Breast epithelium (tissue), 4 donors: ENCODE data around the gene DNAL1. TPM values are rescaled to one million over a fixed set of nuclear protein-coding genes. Genes with fewer than 3 reads are reported as not detected.
A peak's percentile ranks its signal among the peaks of the same experiment; 100 is the strongest.
"Not testable (repeated sequence)": the region's sequence is repeated elsewhere in the genome, so short reads cannot be mapped to it uniquely, and the experiment has no call there.

ENCODE experiments used
- DNase-seq, 2 donors: peaks; one replicate each; pipeline ENCODE4 v3.0.0-alpha.2; 2019; ENCODE audit warnings: low spot score in 2 of 2
- H3K27ac ChIP-seq, 2 donors: fragments of 200-600 bp; sonication (generic) in 1 of 2; one replicate each; pipeline ENCODE4 v1.5.1; 2016 to 2019; ENCODE audit warnings: mild to moderate bottlenecking in 1 of 2
- H3K27me3 ChIP-seq, 2 donors: fragments of 200-600 bp; sonication (generic) in 1 of 2; one replicate each; pipeline versions ENCODE4 v1.5.1 to v1.6.0; 2017 to 2019; ENCODE audit warnings: control low read depth in 1 of 2, mild to moderate bottlenecking in 1 of 2
- H3K36me3 ChIP-seq: fragments of 200-600 bp; one replicate; pipeline ENCODE4 v1.5.1; 2019
- H3K4me1 ChIP-seq, 2 donors: fragments of 200-600 bp; sonication (generic); one replicate each; pipeline ENCODE4 v1.5.1; 2016 to 2019; ENCODE audit warnings: control low read depth in 1 of 2
- H3K4me3 ChIP-seq, 3 donors: fragments of 200-600 bp; sonication (generic); 1 replicate in 2 of 3; 2 replicates in 1 of 3; pipeline ENCODE4 v1.5.1; 2016 to 2019; ENCODE audit warnings: mild to moderate bottlenecking in 3 of 3, moderate library complexity in 2 of 3
- H3K9me3 ChIP-seq, 2 donors: fragments of 200-600 bp; sonication (generic) in 1 of 2; one replicate each; pipeline ENCODE4 v1.5.1; 2016 to 2019; ENCODE audit warnings: control low read depth in 1 of 2
- CTCF ChIP-seq, 3 donors: fragments of 450-650 bp; IDR thresholded peaks; one replicate each; pipeline ENCODE4 v1.5.1; 2016 to 2017; ENCODE audit warnings: antibody characterized with exemption in 3 of 3, mild to moderate bottlenecking in 3 of 3, moderate library complexity in 3 of 3
- POLR2A ChIP-seq: fragments of 450-650 bp; IDR thresholded peaks from one replicate; pipeline ENCODE4 v1.6.1; 2016; ENCODE audit warnings: antibody characterized with exemption, mild to moderate bottlenecking, moderate library complexity
- POLR2AphosphoS5 ChIP-seq, 3 donors: sonication (generic); formaldehyde crosslinking; IDR thresholded peaks; one replicate each; pipeline ENCODE4 v1.6.1; 2017; ENCODE audit warnings: antibody characterized with exemption in 3 of 3
- intact Hi-C: fragments of 100-400 bp; cut with DNase I; formaldehyde crosslinking; loops from one replicate; pipeline ENCODE4 v1.15.1; 2023; ENCODE audit warnings: low total_unique reads
- total RNA-seq, 3 donors: library from RNA; depleted of rRNA; stranded (reverse); fragments of >200 nt; gene quantifications; one replicate each; pipeline ENCODE4 v1.1.0, GENCODE V29; 2016

DNAL1 gene
- total RNA-seq, 3 donors from 2014 or later, result 6.1 to 12.8 (median 10.5) TPM

GRCh38 chr14:73700325-73700724 lies 55.5 kb downstream of the DNAL1 start:
- Histone ChIP-seq H3K9me3 (no peaks in the 10 kb centered on the region), H3K4me1 (no peaks in the 10 kb centered on the region), H3K4me3 (no peak overlapping the region), H3K27me3 (no peaks in the 10 kb centered on the region), H3K36me3 (no peaks in the 10 kb centered on the region), H3K27ac (no peak overlapping the region)
- no peak for DNase-seq
- intact Hi-C loops, result no loop called here
- no peak for TF ChIP-seq POLR2A
- TF ChIP-seq POLR2AphosphoS5 (IDR thresholded peaks at IDR 0.05), result no peak
- no peak for TF ChIP-seq CTCF (IDR thresholded peaks at IDR 0.05)

GRCh38 chr14:73708076-73708475 lies 63.3 kb downstream of the DNAL1 start:
- H3K27ac ChIP-seq, intact Hi-C loops, H3K9me3 ChIP-seq, H3K27me3 ChIP-seq, H3K4me3 ChIP-seq, DNase-seq, H3K36me3 ChIP-seq: not testable (repeated sequence)
- peaks cover 0 to 12% of the 10 kb centered on the region in 2 donors for H3K4me1 ChIP-seq

GRCh38 chr14:73709904-73710469 lies 65.2 kb downstream of the DNAL1 start:
- peaks cover 0 to 12% of the 10 kb centered on the region in 2 donors for H3K4me1 ChIP-seq
- no peak overlapping the region for H3K4me3 ChIP-seq
- intact Hi-C loops, result no loop called here
- no peaks in the 10 kb centered on the region for H3K9me3 ChIP-seq
- DNase-seq, result no peak
- H3K27me3 ChIP-seq, result no peaks in the 10 kb centered on the region
- no peak for TF ChIP-seq POLR2AphosphoS5 (IDR thresholded peaks at IDR 0.05)
- no peak for TF ChIP-seq CTCF (IDR thresholded peaks at IDR 0.05)
- no peak for TF ChIP-seq POLR2A
- no peak overlapping the region for H3K27ac ChIP-seq
- no peaks in the 10 kb centered on the region for H3K36me3 ChIP-seq

GRCh38 chr14:73710737-73711136 lies 66.0 kb downstream of the DNAL1 start:
- TF ChIP-seq POLR2AphosphoS5 (IDR thresholded peaks at IDR 0.05) (no peak), CTCF (IDR thresholded peaks at IDR 0.05) (no peak), POLR2A (no peak)
- no peak for DNase-seq
- H3K27ac ChIP-seq, result no peak overlapping the region

GRCh38 chr14:73712071-73712506 lies 67.3 kb downstream of the DNAL1 start:
- peak overlapping the region; percentile 88 to 93 for H3K27ac ChIP-seq
- intact Hi-C loops, result no loop called here

More at GRCh38 chr14:73710737-73711136, 66.0 kb downstream of the DNAL1 start:
- no peaks in the 10 kb centered on the region for H3K27me3 ChIP-seq
- H3K36me3 ChIP-seq, result no peaks in the 10 kb centered on the region
- no peaks in the 10 kb centered on the region for H3K9me3 ChIP-seq
- intact Hi-C loops, result no loop called here
- peaks cover 0 to 12% of the 10 kb centered on the region in 2 donors for H3K4me1 ChIP-seq
- no peak overlapping the region for H3K4me3 ChIP-seq

More at GRCh38 chr14:73712071-73712506, 67.3 kb downstream of the DNAL1 start:
- no peaks in the 10 kb centered on the region for H3K27me3 ChIP-seq
- no peak for DNase-seq
- no peaks in the 10 kb centered on the region for H3K36me3 ChIP-seq
- no peak for TF ChIP-seq POLR2AphosphoS5 (IDR thresholded peaks at IDR 0.05)
- TF ChIP-seq CTCF (IDR thresholded peaks at IDR 0.05), result no peak
- no peak for TF ChIP-seq POLR2A
- H3K4me1 ChIP-seq, result peaks cover 0 to 12% of the 10 kb centered on the region in 2 donors
- H3K4me3 ChIP-seq, result peak overlapping the region; percentile 70 to 90 (median 89)
- H3K9me3 ChIP-seq, result no peaks in the 10 kb centered on the region
